GM23338 (cell line): Measurements from ENCODE around the gene NLRC5. TPM values are rescaled to one million over a fixed set of nuclear protein-coding genes. Genes with fewer than 3 reads are reported as not detected.

ENCODE experiments used
- ATAC-seq: fragments of 200-7000 bp; cut with Tn5 transposase; 3 replicates; pipeline ENCODE4 v1.9.1; 2020
- DNase-seq: peaks from one replicate; pipeline ENCODE4 v3.0.0-alpha.2; 2015; ENCODE audit warnings: low spot score
- H2AFZ ChIP-seq: fragments of 200-600 bp; sonication (generic); 2 replicates; pipeline ENCODE4 v1.8.0; 2016; ENCODE audit warnings: antibody characterized with exemption, mild to moderate bottlenecking, moderate library complexity
- H3F3A ChIP-seq: fragments of 200-600 bp; sonication (generic); replicated peaks from 2 replicates; pipeline ENCODE4 v1.8.0; 2017; ENCODE audit warnings: antibody characterized with exemption, mixed run types, low read depth
- H3K27ac ChIP-seq: fragments of 200-600 bp; sonication (generic); 2 replicates; pipeline ENCODE4 v1.6.1; 2016; ENCODE audit warnings: low read depth
- H3K27me3 ChIP-seq: fragments of 200-600 bp; sonication (generic); 2 replicates; pipeline ENCODE4 v1.8.0; 2016; ENCODE audit warnings: mild to moderate bottlenecking, mixed run types, moderate library complexity; ENCODE audit not compliant: insufficient read depth
- H3K36me3 ChIP-seq: fragments of 200-600 bp; sonication (generic); 2 replicates; pipeline ENCODE4 v1.8.0; 2016; ENCODE audit warnings: mild to moderate bottlenecking; ENCODE audit not compliant: insufficient read depth
- H3K4me1 ChIP-seq: fragments of 200-600 bp; sonication (generic); 2 replicates; pipeline ENCODE4 v1.8.0; 2016; ENCODE audit warnings: mild to moderate bottlenecking, moderate library complexity; ENCODE audit not compliant: insufficient read depth
- H3K4me2 ChIP-seq: fragments of 200-600 bp; sonication (generic); 2 replicates; pipeline ENCODE4 v1.7.1; 2017; ENCODE audit warnings: mixed run types
- H3K4me3 ChIP-seq: fragments of 200-600 bp; sonication (generic); 2 replicates; pipeline ENCODE4 v1.6.1; 2016; ENCODE audit warnings: mixed run types
- H3K79me2 ChIP-seq: fragments of 200-600 bp; sonication (generic); replicated peaks from 2 replicates; pipeline ENCODE4 v1.8.0; 2017; ENCODE audit warnings: mild to moderate bottlenecking; ENCODE audit not compliant: insufficient read depth
- H3K9me2 ChIP-seq: fragments of 200-600 bp; sonication (generic); 2 replicates; pipeline ENCODE4 v1.8.0; 2017; ENCODE audit not compliant: insufficient read depth
- H4K20me1 ChIP-seq: fragments of 200-600 bp; sonication (generic); replicated peaks from 2 replicates; pipeline ENCODE4 v1.8.0; 2017; ENCODE audit warnings: mild to moderate bottlenecking; ENCODE audit not compliant: insufficient read depth
- H3K27ac Mint-ChIP-seq: 2 replicates; pipeline ENCODE4 v1.8.0; 2020; ENCODE audit warnings: inconsistent platforms, mild to moderate bottlenecking, moderate library complexity, mixed read lengths
- H3K27me3 Mint-ChIP-seq: 3 replicates; pipeline ENCODE4 v1.8.0; 2022; ENCODE audit warnings: low read depth, mild to moderate bottlenecking, moderate library complexity, mixed read lengths, inconsistent platforms; ENCODE audit not compliant: insufficient read depth, poor library complexity
- H3K36me3 Mint-ChIP-seq: 3 replicates; pipeline ENCODE4 v1.8.0; 2021; ENCODE audit warnings: low read depth, mild to moderate bottlenecking, inconsistent platforms, moderate library complexity, mixed read lengths
- H3K4me1 Mint-ChIP-seq: 3 replicates; pipeline ENCODE4 v1.8.0; 2020; ENCODE audit warnings: mild to moderate bottlenecking, inconsistent platforms, mixed read lengths
- H3K4me3 Mint-ChIP-seq: 3 replicates; pipeline ENCODE4 v1.8.0; 2021; ENCODE audit warnings: moderate library complexity, mild to moderate bottlenecking, inconsistent platforms, mixed read lengths
- H3K9me3 Mint-ChIP-seq: 3 replicates; pipeline ENCODE4 v1.8.0; 2020; ENCODE audit warnings: moderate library complexity, mild to moderate bottlenecking, inconsistent platforms, mixed read lengths
- CREB1 ChIP-seq: fragments of 250-450 bp; sonication (Bioruptor Pico); IDR thresholded peaks from 2 replicates; pipeline ENCODE4 v1.5.0; 2020; ENCODE audit warnings: low read depth, mild to moderate bottlenecking, moderate library complexity
- EZH2 ChIP-seq: fragments of 200-600 bp; sonication (generic); IDR thresholded peaks from one replicate; pipeline ENCODE4 v1.8.0; 2017; ENCODE audit warnings: antibody characterized with exemption, mild to moderate bottlenecking, low read depth; ENCODE audit not compliant: unreplicated experiment
- EZH2phosphoT487 ChIP-seq: fragments of 200-600 bp; sonication (generic); IDR thresholded peaks from one replicate; pipeline ENCODE4 v1.8.1; 2018; ENCODE audit warnings: antibody characterized with exemption; ENCODE audit not compliant: unreplicated experiment
- JUNB ChIP-seq: IDR thresholded peaks from one replicate; pipeline ENCODE4 v1.6.1; 2016; ENCODE audit warnings: antibody characterized with exemption; ENCODE audit not compliant: unreplicated experiment
- NANOG ChIP-seq: IDR thresholded peaks from 2 replicates; pipeline ENCODE4 v1.6.1; 2016; ENCODE audit warnings: antibody characterized with exemption, borderline replicate concordance
- POLR2AphosphoS5 ChIP-seq: IDR thresholded peaks from 2 replicates; pipeline ENCODE4 v1.6.1; 2016; ENCODE audit warnings: antibody characterized with exemption, low read depth
- STAT1 ChIP-seq: IDR thresholded peaks from one replicate; pipeline ENCODE4 v1.6.1; 2016; ENCODE audit warnings: antibody characterized with exemption; ENCODE audit not compliant: unreplicated experiment
- ZNF114 ChIP-seq: fragments of 250-450 bp; sonication (Bioruptor Pico); IDR thresholded peaks from 2 replicates; pipeline ENCODE4 v1.5.0; 2020; ENCODE audit warnings: mild to moderate bottlenecking, moderate library complexity
- ZNF331 ChIP-seq: fragments of 250-450 bp; sonication (Bioruptor Pico); IDR thresholded peaks from 2 replicates; pipeline ENCODE4 v1.5.0; 2020; ENCODE audit warnings: low read depth, mild to moderate bottlenecking, moderate library complexity
- polyA plus RNA-seq: library from polyadenylated mRNA; unstranded; fragments of >200 nt; fragmentation: Nextera tagmentation; extraction: Ambion mirVana; gene quantifications from 2 replicates; pipeline ENCODE4 v1.2.1, GENCODE V29; 2016
- total RNA-seq: library from RNA; depleted of rRNA; stranded (reverse); fragments of >200 nt; shearing (Covaris generic); gene quantifications from 2 replicates; pipeline ENCODE4 v1.2.3, GENCODE V29; 2014
- TF ChIP-seq, protein P1 (sequence below): IDR thresholded peaks from 2 replicates; pipeline ENCODE4 v1.6.1; 2016; ENCODE audit warnings: antibody characterized with exemption
- TF ChIP-seq, protein P2 (sequence below): IDR thresholded peaks from one replicate; pipeline ENCODE4 v1.6.1; 2018; ENCODE audit warnings: antibody characterized with exemption; ENCODE audit not compliant: unreplicated experiment
- TF ChIP-seq, protein P3 (sequence below), 2 experiments: fragments of 200-600 bp in 1 of 2; sonication (generic) in 1 of 2; conservative IDR thresholded peaks; 2 replicates each; pipeline versions ENCODE4 v1.5.1 to v1.6.1; 2016 to 2017; ENCODE audit warnings: antibody characterized with exemption in 2 of 2, low read depth in 2 of 2, mild to moderate bottlenecking in 2 of 2, moderate library complexity in 1 of 2

Gene NLRC5
- total and polyA plus RNA-seq, 2 experiments from 2014 or later, result 2.3 to 3.9 TPM

DNA sequence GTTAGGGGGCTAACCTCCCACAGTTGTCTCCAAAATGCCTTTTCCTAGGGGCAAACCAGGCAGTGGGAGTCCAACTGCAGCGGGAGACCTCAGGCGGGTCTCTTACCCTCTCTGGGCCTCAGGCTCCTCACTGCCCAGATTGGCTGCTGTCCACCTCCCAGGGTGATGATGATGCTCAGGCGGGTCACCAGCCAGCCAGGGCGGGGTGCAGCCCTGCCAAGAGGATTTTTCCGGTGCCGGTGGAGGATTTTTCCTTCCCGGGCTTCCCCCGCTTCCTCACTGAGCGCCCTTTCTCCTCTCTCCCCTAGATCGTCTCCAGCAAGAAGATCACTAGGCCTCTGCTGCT is 125.8 kb downstream of the NLRC5 start:
- no peak overlapping the region for H3K4me3 ChIP-seq
- H3K27me3 ChIP-seq, result no peaks in the 10 kb centered on the region
- H4K20me1 ChIP-seq, result no peaks in the 10 kb centered on the region
- H3K4me1 ChIP-seq, result no peaks in the 10 kb centered on the region; the same call in 1 of the 2 replicates
- Mint-ChIP-seq H3K4me3 (no peak overlapping the region), H3K9me3 (no peaks in the 10 kb centered on the region), H3K36me3 (peaks cover 3% of the 10 kb centered on the region; the same call in 1 of the 3 replicates), H3K27me3 (peaks cover 14% of the 10 kb centered on the region), H3K4me1 (peaks cover 20% of the 10 kb centered on the region), H3K27ac (no peak overlapping the region)
- H3F3A ChIP-seq, result no peaks in the 10 kb centered on the region
- no peaks in the 10 kb centered on the region for H3K36me3 ChIP-seq
- H3K4me2 ChIP-seq, result peak overlapping the region; percentile 57; the same call in 1 of the 2 replicates
- H2AFZ ChIP-seq, result no peak overlapping the region
- TF ChIP-seq EZH2 (no peak), NANOG (no peak), EZH2phosphoT487 (no peak), ZNF114 (CRISPR knock-in tag) (no peak), STAT1 (no peak), CREB1 (CRISPR knock-in tag) (no peak)
- H3K9me2 ChIP-seq, result no peaks in the 10 kb centered on the region
- ATAC-seq (no peak), DNase-seq (no peak)
- H3K27ac ChIP-seq, result no peak overlapping the region
- no peaks in the 10 kb centered on the region for H3K79me2 ChIP-seq

DNA sequence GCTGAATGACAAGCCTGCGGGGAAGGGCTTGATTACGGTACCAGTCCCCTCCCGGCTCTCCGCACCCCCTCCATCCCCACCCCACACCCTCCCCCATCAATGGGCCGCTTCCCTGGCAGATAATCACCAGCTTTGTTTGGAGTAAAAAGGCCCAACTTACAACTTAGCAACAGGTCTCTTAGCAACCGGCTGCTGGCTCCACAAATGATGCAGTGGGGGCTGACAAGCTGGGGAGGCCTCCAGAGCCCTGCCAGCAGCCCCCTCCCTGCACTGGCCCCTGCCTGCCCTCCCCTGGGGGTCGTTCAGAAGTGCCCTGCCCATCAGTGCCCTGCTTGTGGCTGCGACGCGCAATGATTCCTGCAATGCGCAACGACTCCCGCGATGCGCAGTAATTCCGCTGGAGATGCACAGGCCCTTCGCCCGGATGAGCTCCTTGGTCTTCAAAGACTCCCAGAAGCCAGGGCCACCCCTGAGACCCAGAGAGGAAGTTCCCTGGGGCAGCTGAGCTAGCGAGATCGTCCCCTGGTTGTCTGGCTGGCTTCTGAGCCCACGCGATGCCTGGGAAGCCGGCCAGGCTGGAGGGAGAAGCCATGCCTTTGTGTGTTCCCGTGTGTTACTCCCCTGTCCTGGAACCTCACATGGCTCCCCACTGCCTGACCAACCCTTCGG is 126.3 kb downstream of the NLRC5 start:
- H4K20me1 ChIP-seq, result no peaks in the 10 kb centered on the region
- H3K27ac ChIP-seq, result no peak overlapping the region
- no peaks in the 10 kb centered on the region; the same call in 1 of the 2 replicates for H3K4me1 ChIP-seq
- no peaks in the 10 kb centered on the region for H3K27me3 ChIP-seq
- H3F3A ChIP-seq, result no peaks in the 10 kb centered on the region
- Mint-ChIP-seq H3K27me3 (peaks cover 14% of the 10 kb centered on the region), H3K27ac (peak overlapping the region; percentile 32; the same call in 1 of the 2 replicates), H3K36me3 (peaks cover 3% of the 10 kb centered on the region; the same call in 1 of the 3 replicates), H3K4me1 (peaks cover 20% of the 10 kb centered on the region), H3K9me3 (no peaks in the 10 kb centered on the region), H3K4me3 (no peak overlapping the region)
- ATAC-seq, result peak; percentile 77
- H3K4me3 ChIP-seq, result no peak overlapping the region
- no peak overlapping the region for H2AFZ ChIP-seq
- H3K36me3 ChIP-seq, result no peaks in the 10 kb centered on the region
- no peaks in the 10 kb centered on the region for H3K79me2 ChIP-seq
- DNase-seq, result peak; percentile 60
- H3K9me2 ChIP-seq, result no peaks in the 10 kb centered on the region
- H3K4me2 ChIP-seq, result peak overlapping the region; percentile 57; the same call in 1 of the 2 replicates
- TF ChIP-seq EZH2phosphoT487, result no peak
- TF ChIP-seq, protein P1, sequence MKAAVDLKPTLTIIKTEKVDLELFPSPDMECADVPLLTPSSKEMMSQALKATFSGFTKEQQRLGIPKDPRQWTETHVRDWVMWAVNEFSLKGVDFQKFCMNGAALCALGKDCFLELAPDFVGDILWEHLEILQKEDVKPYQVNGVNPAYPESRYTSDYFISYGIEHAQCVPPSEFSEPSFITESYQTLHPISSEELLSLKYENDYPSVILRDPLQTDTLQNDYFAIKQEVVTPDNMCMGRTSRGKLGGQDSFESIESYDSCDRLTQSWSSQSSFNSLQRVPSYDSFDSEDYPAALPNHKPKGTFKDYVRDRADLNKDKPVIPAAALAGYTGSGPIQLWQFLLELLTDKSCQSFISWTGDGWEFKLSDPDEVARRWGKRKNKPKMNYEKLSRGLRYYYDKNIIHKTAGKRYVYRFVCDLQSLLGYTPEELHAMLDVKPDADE, result no peak
- TF ChIP-seq ZNF331, result no peak
- no peak for TF ChIP-seq CREB1 (CRISPR knock-in tag)
- no peak for TF ChIP-seq JUNB
- TF ChIP-seq POLR2AphosphoS5, result no peak
- no peak for TF ChIP-seq ZNF114 (CRISPR knock-in tag)
- TF ChIP-seq, protein P2, sequence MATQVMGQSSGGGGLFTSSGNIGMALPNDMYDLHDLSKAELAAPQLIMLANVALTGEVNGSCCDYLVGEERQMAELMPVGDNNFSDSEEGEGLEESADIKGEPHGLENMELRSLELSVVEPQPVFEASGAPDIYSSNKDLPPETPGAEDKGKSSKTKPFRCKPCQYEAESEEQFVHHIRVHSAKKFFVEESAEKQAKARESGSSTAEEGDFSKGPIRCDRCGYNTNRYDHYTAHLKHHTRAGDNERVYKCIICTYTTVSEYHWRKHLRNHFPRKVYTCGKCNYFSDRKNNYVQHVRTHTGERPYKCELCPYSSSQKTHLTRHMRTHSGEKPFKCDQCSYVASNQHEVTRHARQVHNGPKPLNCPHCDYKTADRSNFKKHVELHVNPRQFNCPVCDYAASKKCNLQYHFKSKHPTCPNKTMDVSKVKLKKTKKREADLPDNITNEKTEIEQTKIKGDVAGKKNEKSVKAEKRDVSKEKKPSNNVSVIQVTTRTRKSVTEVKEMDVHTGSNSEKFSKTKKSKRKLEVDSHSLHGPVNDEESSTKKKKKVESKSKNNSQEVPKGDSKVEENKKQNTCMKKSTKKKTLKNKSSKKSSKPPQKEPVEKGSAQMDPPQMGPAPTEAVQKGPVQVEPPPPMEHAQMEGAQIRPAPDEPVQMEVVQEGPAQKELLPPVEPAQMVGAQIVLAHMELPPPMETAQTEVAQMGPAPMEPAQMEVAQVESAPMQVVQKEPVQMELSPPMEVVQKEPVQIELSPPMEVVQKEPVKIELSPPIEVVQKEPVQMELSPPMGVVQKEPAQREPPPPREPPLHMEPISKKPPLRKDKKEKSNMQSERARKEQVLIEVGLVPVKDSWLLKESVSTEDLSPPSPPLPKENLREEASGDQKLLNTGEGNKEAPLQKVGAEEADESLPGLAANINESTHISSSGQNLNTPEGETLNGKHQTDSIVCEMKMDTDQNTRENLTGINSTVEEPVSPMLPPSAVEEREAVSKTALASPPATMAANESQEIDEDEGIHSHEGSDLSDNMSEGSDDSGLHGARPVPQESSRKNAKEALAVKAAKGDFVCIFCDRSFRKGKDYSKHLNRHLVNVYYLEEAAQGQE, result no peak
- TF ChIP-seq STAT1, result no peak
- TF ChIP-seq, protein P3, sequence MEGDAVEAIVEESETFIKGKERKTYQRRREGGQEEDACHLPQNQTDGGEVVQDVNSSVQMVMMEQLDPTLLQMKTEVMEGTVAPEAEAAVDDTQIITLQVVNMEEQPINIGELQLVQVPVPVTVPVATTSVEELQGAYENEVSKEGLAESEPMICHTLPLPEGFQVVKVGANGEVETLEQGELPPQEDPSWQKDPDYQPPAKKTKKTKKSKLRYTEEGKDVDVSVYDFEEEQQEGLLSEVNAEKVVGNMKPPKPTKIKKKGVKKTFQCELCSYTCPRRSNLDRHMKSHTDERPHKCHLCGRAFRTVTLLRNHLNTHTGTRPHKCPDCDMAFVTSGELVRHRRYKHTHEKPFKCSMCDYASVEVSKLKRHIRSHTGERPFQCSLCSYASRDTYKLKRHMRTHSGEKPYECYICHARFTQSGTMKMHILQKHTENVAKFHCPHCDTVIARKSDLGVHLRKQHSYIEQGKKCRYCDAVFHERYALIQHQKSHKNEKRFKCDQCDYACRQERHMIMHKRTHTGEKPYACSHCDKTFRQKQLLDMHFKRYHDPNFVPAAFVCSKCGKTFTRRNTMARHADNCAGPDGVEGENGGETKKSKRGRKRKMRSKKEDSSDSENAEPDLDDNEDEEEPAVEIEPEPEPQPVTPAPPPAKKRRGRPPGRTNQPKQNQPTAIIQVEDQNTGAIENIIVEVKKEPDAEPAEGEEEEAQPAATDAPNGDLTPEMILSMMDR (conservative IDR thresholded peaks at IDR 0.05; ENCODE audit: low read depth in 2 of 2), result no peak
- no peak for TF ChIP-seq NANOG
